B cell (primary cell): ENCODE data around the gene SMIM5. TPM values are rescaled to one million over a fixed set of nuclear protein-coding genes. Genes with fewer than 3 reads are reported as not detected.

ENCODE experiments used
- ATAC-seq: fragments of 200-7000 bp; cut with Tn5 transposase; one replicate; pipeline ENCODE4 v1.10.0; 2021; ENCODE audit warnings: low read depth, mild to moderate bottlenecking, moderate number of reproducible peaks, moderate library complexity
- CTCF ChIA-PET: fragments of 350-600 bp; sonication (Branson Sonifier 250); formaldehyde crosslinking; loops from one replicate; lab custom pipeline; 2021; ENCODE audit warnings: antibody characterized with exemption, inconsistent platforms; lab: Charles Lee
- POLR2A ChIA-PET: fragments of 350-600 bp; sonication (Branson Sonifier 250); formaldehyde crosslinking; loops from one replicate; lab custom pipeline; 2021; ENCODE audit warnings: antibody characterized with exemption; lab: Charles Lee
- DNase-seq: peaks from one replicate; pipeline ENCODE4 v3.0.0; 2013
- H2AFZ ChIP-seq: 2 replicates; pipeline ENCODE4 v1.6.1; 2012; ENCODE audit warnings: mild to moderate bottlenecking, low read depth, low read length; ENCODE audit not compliant: insufficient read depth, poor library complexity, severe bottlenecking
- H3K27ac ChIP-seq, 2 donors: 1 replicate in 1 of 2; 2 replicates in 1 of 2; pipeline ENCODE4 v1.5.1; 2012 to 2013; ENCODE audit warnings: low read length in 2 of 2, mild to moderate bottlenecking in 2 of 2, moderate library complexity in 1 of 2
- H3K27me3 ChIP-seq, 4 experiments: fragments of 200-600 bp in 1 of 4; sonication (generic) in 1 of 4; replicated peaks in 1 of 4; 1 replicate in 2 of 4; 2 replicates in 2 of 4; pipeline versions ENCODE4 v1.6.1 to v1.7.0; 2013 to 2016; ENCODE audit warnings: low read length in 3 of 4, mild to moderate bottlenecking in 2 of 4, mixed read lengths in 1 of 4, moderate library complexity in 1 of 4; ENCODE audit not compliant: insufficient read depth in 4 of 4, control insufficient read depth in 3 of 4; ENCODE audit errors: control extremely low read depth in 1 of 4
- H3K36me3 ChIP-seq, 2 experiments: replicated peaks in 1 of 2; 1 replicate in 1 of 2; 2 replicates in 1 of 2; pipeline versions ENCODE4 v1.6.1 to v1.7.1; 2013; ENCODE audit warnings: low read length in 1 of 2; ENCODE audit not compliant: insufficient read depth in 2 of 2, control insufficient read depth in 1 of 2; ENCODE audit errors: control extremely low read depth in 1 of 2, extremely low read depth in 1 of 2
- H3K4me1 ChIP-seq, 2 donors: fragments of 200-600 bp in 1 of 2; sonication (generic) in 1 of 2; 1 replicate in 1 of 2; 2 replicates in 1 of 2; pipeline versions ENCODE4 v1.5.1 to v1.6.1; 2013 to 2017; ENCODE audit warnings: low read length in 2 of 2; ENCODE audit not compliant: control insufficient read depth in 2 of 2, insufficient read depth in 2 of 2
- H3K4me2 ChIP-seq: replicated peaks from 2 replicates; pipeline ENCODE3; 2012; ENCODE audit warnings: mild to moderate bottlenecking, low read depth, low read length; ENCODE audit not compliant: poor library complexity, severe bottlenecking
- H3K4me3 ChIP-seq, 5 experiments: fragments of 200-600 bp in 1 of 5; sonication (generic) in 1 of 5; 1 replicate in 3 of 5; 2 replicates in 2 of 5; pipeline versions ENCODE4 v1.5.1 to v1.7.0; 2011 to 2016; ENCODE audit warnings: low read length in 4 of 5, mild to moderate bottlenecking in 4 of 5, low read depth in 2 of 5, control low read depth in 1 of 5, moderate library complexity in 1 of 5; ENCODE audit not compliant: insufficient read depth in 1 of 5; ENCODE audit errors: control extremely low read depth in 1 of 5, extremely low read depth in 1 of 5
- H3K79me2 ChIP-seq: fragments of 200-600 bp; sonication (generic); one replicate; pipeline ENCODE4 v1.6.0; 2016; ENCODE audit warnings: low read length; ENCODE audit not compliant: control insufficient read depth, insufficient read depth
- H3K9ac ChIP-seq: fragments of 200-600 bp; sonication (generic); 2 replicates; pipeline ENCODE4 v1.6.1; 2017; ENCODE audit warnings: mild to moderate bottlenecking, low read length, moderate library complexity
- H3K9me3 ChIP-seq, 3 donors: one replicate each; pipeline versions ENCODE4 v1.6.1 to v1.7.1; 2013; ENCODE audit warnings: low read length in 2 of 3; ENCODE audit not compliant: control insufficient read depth in 2 of 3, insufficient read depth in 1 of 3; ENCODE audit errors: control extremely low read depth in 1 of 3
- H4K20me1 ChIP-seq: 2 replicates; pipeline ENCODE4 v1.6.0; 2012; ENCODE audit warnings: mild to moderate bottlenecking, low read length; ENCODE audit not compliant: insufficient read depth, control insufficient read depth, poor library complexity, severe bottlenecking
- H3K27ac Mint-ChIP-seq: one replicate; pipeline ENCODE4 v1.8.0; 2021; ENCODE audit warnings: mixed read lengths
- H3K27me3 Mint-ChIP-seq: one replicate; pipeline ENCODE4 v1.8.0; 2021; ENCODE audit warnings: mixed read lengths
- H3K4me1 Mint-ChIP-seq: one replicate; pipeline ENCODE4 v1.8.0; 2021; ENCODE audit warnings: mixed read lengths
- H3K4me3 Mint-ChIP-seq: one replicate; pipeline ENCODE4 v1.8.0; 2021; ENCODE audit warnings: mixed read lengths
- H3K9me3 Mint-ChIP-seq: one replicate; pipeline ENCODE4 v1.8.0; 2022; ENCODE audit warnings: mixed read lengths; ENCODE audit not compliant: insufficient read depth
- EZH2 ChIP-seq: IDR thresholded peaks from 2 replicates; pipeline ENCODE4 v1.6.1; 2012; ENCODE audit warnings: borderline replicate concordance, low read depth, mild to moderate bottlenecking, moderate library complexity, low read length; ENCODE audit not compliant: insufficient read depth, poor library complexity, severe bottlenecking
- WGBS: methylation state at CpG from one replicate; pipeline ENCODE4 v1.1.5; 2013; ENCODE audit warnings: missing lambda C conversion rate; ENCODE audit not compliant: insufficient coverage; 5-methylcytosine and 5-hydroxymethylcytosine counted together
- intact Hi-C: fragments of 100-400 bp; cut with micrococcal nuclease; formaldehyde crosslinking; loops from one replicate; pipeline ENCODE4 v1.10.0; 2022
- polyA plus RNA-seq: library from polyadenylated mRNA; depleted of rRNA; stranded (reverse); fragments of >200 nt; gene quantifications from 2 replicates; pipeline ENCODE4 v1.2.3, GENCODE V29; 2012
- total RNA-seq, 2 donors: library from RNA; stranded (reverse); fragments of 120-200 nt in 1 of 2; gene quantifications; 1 replicate in 1 of 2; 2 replicates in 1 of 2; pipeline versions ENCODE4 v1.2.3 to v1.2.4, GENCODE V29; 2013 to 2022
- TF ChIP-seq, protein P1 (sequence below): fragments of 200-600 bp; IDR thresholded peaks from one replicate; pipeline ENCODE4 v1.8.0; 2022; ENCODE audit warnings: antibody characterized with exemption, mild to moderate bottlenecking

SMIM5 gene
- total and polyA plus RNA-seq, 2 donors (not counting 1 experiment from before 2014, with no cell fraction given): 0.62 to 7.6 TPM

DNA sequence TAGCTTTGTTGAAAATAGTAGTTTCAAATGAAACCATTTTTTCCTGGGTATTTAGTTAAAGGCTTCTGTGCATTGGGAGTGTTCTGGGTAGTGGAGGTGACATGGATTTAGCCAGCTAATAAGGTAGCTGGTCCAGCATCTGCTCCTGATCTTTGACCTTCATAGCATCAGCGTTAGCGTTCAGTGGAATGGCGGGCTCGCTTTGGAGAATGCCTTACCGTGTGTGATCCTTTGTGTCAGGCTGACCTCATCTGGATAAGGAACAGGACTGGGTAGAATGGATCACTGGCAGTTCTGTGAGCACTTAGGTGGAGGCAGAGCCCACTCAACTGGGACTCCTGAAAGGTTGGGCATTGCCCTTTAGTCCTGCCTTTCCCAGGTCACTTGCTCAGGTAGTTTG is 37.6 kb downstream of the SMIM5 start:
- DNase-seq (no peak), ATAC-seq (no peak)
- Mint-ChIP-seq H3K27ac (no peak overlapping the region), H3K4me3 (no peak overlapping the region), H3K9me3 (no peaks in the 10 kb centered on the region), H3K27me3 (no peaks in the 10 kb centered on the region), H3K4me1 (peaks cover 19% of the 10 kb centered on the region)
- Histone ChIP-seq H3K27ac (no peak overlapping the region), H2AFZ (no peak overlapping the region), H3K79me2 (peaks cover 82% of the 10 kb centered on the region), H3K4me3 (no peak overlapping the region), H3K9ac (no peak overlapping the region), H4K20me1 (peaks cover 31% of the 10 kb centered on the region), H3K9me3 (no peaks in the 10 kb centered on the region), H3K4me2 (no peak overlapping the region), H3K27me3 (no peaks in the 10 kb centered on the region), H3K4me1 (peaks cover 17 to 23% of the 10 kb centered on the region in 2 donors), H3K36me3 (peaks cover 16 to 54% of the 10 kb centered on the region in 2 experiments)
- ChIA-PET CTCF (interaction anchor here (1.4 to 10.1 kb wide), 4 partner anchors 37 to 95 kb away, joined by 4 to 144 read pairs (median 24); partner anchors contain the start of genes GALK1 and SMIM5), POLR2A (interaction anchor here (0.7 kb wide), 1 partner anchor 959 kb away, joined by 3 read pairs; no protein-coding TSS in a partner anchor)
- intact Hi-C loops: no loop called here
- WGBS: 97% methylated on average over 5 of the region's 5 CpGs
- TF ChIP-seq, protein P1, sequence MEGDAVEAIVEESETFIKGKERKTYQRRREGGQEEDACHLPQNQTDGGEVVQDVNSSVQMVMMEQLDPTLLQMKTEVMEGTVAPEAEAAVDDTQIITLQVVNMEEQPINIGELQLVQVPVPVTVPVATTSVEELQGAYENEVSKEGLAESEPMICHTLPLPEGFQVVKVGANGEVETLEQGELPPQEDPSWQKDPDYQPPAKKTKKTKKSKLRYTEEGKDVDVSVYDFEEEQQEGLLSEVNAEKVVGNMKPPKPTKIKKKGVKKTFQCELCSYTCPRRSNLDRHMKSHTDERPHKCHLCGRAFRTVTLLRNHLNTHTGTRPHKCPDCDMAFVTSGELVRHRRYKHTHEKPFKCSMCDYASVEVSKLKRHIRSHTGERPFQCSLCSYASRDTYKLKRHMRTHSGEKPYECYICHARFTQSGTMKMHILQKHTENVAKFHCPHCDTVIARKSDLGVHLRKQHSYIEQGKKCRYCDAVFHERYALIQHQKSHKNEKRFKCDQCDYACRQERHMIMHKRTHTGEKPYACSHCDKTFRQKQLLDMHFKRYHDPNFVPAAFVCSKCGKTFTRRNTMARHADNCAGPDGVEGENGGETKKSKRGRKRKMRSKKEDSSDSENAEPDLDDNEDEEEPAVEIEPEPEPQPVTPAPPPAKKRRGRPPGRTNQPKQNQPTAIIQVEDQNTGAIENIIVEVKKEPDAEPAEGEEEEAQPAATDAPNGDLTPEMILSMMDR: no peak
- no peak for TF ChIP-seq EZH2

DNA sequence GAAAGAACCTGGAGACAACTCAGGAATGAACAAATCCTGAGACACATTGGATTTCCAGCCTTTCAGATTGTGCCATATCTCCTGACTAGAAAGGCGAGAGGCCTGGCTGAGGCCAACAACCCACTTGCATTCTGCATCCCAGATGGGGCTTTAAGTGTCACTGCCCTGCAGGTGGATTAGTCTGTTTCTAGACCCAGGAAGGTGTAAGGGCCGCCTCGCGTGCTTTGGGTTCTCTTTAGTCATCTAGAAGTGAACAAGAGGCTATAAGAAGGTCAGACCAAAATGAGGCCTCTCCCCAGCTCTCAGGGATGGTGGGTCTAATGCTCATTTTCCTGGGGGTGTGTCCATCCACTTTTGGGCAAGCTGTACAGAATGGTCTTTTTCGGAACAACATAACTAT is 38.8 kb downstream of the SMIM5 start:
- no peak overlapping the region for H3K4me3 Mint-ChIP-seq
- intact Hi-C loops: no loop called here
- peaks cover 9 to 13% of the 10 kb centered on the region in 2 donors for H3K4me1 ChIP-seq
- 100% methylated on average over 4 of the region's 5 CpGs for WGBS
- no peak overlapping the region for H3K27ac ChIP-seq
- H3K79me2 ChIP-seq: peaks cover 80% of the 10 kb centered on the region
- CTCF ChIA-PET: interaction anchor here (0.8 to 10.1 kb wide), 7 partner anchors 10 to 93 kb away, joined by 3 to 144 read pairs (median 3); partner anchors contain the start of genes GALK1 and SMIM5
- H3K9me3 Mint-ChIP-seq: no peaks in the 10 kb centered on the region
- H3K27me3 ChIP-seq: no peaks in the 10 kb centered on the region
- no peak for ATAC-seq
- peaks cover 17% of the 10 kb centered on the region for H3K4me1 Mint-ChIP-seq
- H4K20me1 ChIP-seq: peaks cover 31% of the 10 kb centered on the region
- no peak overlapping the region for H3K9ac ChIP-seq
- TF ChIP-seq EZH2: no peak
- TF ChIP-seq, protein P1: no peak
- H3K4me3 ChIP-seq: no peak overlapping the region
- H3K36me3 ChIP-seq: peaks cover 20 to 54% of the 10 kb centered on the region in 2 experiments
- DNase-seq: no peak
- POLR2A ChIA-PET: interaction anchor here (0.5 kb wide), 1 partner anchor 182 kb away, joined by 5 read pairs; no protein-coding TSS in a partner anchor
- no peak overlapping the region for H2AFZ ChIP-seq
- H3K9me3 ChIP-seq: no peaks in the 10 kb centered on the region
- no peaks in the 10 kb centered on the region for H3K27me3 Mint-ChIP-seq
- no peak overlapping the region for H3K27ac Mint-ChIP-seq
- H3K4me2 ChIP-seq: no peak overlapping the region
